Panc1 (cell line): ENCODE results near the gene CYP27C1.

Source experiments
- TCF7L2 ChIP-seq: IDR thresholded peaks from 2 replicates; pipeline ENCODE4 v1.6.1; 2011; ENCODE audit warnings: mild to moderate bottlenecking, low read depth, low read length, inconsistent platforms
- TF ChIP-seq, protein P1 (sequence below): fragments of 450-650 bp; IDR thresholded peaks from 2 replicates; pipeline ENCODE4 v1.5.1; 2017; ENCODE audit warnings: mild to moderate bottlenecking

DNA sequence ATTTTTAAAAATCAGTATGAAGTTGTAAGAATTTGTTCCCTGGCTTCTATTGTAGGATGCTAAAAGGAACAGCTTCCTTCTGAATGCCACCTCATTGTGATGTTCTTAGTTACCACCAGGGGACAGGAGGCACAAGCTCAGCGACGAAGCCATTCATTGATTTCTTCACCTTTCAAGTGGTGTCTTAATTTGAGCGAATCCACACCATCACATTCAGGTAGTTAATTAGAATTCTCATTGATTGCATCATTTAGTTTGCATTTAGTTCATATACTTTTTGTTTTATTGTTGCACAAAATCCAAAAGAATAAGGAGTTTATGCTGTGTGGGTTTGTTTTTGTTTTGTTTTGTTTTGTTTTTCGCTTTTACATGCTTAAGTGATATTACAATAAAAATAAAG is 23.1 kb downstream of the CYP27C1 start:
- TF ChIP-seq, protein P1, sequence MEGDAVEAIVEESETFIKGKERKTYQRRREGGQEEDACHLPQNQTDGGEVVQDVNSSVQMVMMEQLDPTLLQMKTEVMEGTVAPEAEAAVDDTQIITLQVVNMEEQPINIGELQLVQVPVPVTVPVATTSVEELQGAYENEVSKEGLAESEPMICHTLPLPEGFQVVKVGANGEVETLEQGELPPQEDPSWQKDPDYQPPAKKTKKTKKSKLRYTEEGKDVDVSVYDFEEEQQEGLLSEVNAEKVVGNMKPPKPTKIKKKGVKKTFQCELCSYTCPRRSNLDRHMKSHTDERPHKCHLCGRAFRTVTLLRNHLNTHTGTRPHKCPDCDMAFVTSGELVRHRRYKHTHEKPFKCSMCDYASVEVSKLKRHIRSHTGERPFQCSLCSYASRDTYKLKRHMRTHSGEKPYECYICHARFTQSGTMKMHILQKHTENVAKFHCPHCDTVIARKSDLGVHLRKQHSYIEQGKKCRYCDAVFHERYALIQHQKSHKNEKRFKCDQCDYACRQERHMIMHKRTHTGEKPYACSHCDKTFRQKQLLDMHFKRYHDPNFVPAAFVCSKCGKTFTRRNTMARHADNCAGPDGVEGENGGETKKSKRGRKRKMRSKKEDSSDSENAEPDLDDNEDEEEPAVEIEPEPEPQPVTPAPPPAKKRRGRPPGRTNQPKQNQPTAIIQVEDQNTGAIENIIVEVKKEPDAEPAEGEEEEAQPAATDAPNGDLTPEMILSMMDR, result peak; percentile 77
- TF ChIP-seq TCF7L2, result no peak
